Gastroesophageal sphincter (tissue), 4 donors: ENCODE data around the gene TRAPPC2L. TPM values are rescaled to one million over a fixed set of nuclear protein-coding genes. Genes with fewer than 3 reads are reported as not detected.

Experiments used
- ATAC-seq: fragments of 150-250 bp; one replicate; pipeline ENCODE4 v1.9.1; 2016; ENCODE audit warnings: mild to moderate bottlenecking, moderate library complexity
- H3K27ac ChIP-seq, 4 donors: fragments of 200-600 bp; sonication (generic) in 3 of 4; 1 replicate in 3 of 4; 2 replicates in 1 of 4; pipeline ENCODE4 v1.5.1; 2016 to 2019
- H3K27me3 ChIP-seq: fragments of 200-600 bp; sonication (generic); one replicate; pipeline ENCODE4 v1.5.1; 2019
- H3K36me3 ChIP-seq, 2 donors: fragments of 200-600 bp; sonication (generic); one replicate each; pipeline ENCODE4 v1.5.1; 2019; ENCODE audit warnings: control low read depth in 1 of 2
- H3K4me1 ChIP-seq, 3 donors: fragments of 200-600 bp; sonication (generic); 1 replicate in 2 of 3; 2 replicates in 1 of 3; pipeline ENCODE4 v1.5.1; 2016 to 2019; ENCODE audit warnings: control low read depth in 2 of 3
- H3K4me3 ChIP-seq, 2 donors: fragments of 200-600 bp; sonication (generic); one replicate each; pipeline ENCODE4 v1.5.1; 2019; ENCODE audit warnings: mild to moderate bottlenecking in 1 of 2, moderate library complexity in 1 of 2
- H3K9me3 ChIP-seq, 3 donors: fragments of 200-600 bp; sonication (generic); one replicate each; pipeline ENCODE4 v1.5.1; 2017 to 2019; ENCODE audit warnings: control low read depth in 2 of 3
- EP300 ChIP-seq: sonication (generic); formaldehyde crosslinking; IDR thresholded peaks from one replicate; pipeline ENCODE4 v1.6.1; 2017; ENCODE audit warnings: antibody characterized with exemption, mild to moderate bottlenecking
- POLR2A ChIP-seq, 2 donors: fragments of 450-650 bp; IDR thresholded peaks; one replicate each; pipeline ENCODE4 v1.6.1; 2017; ENCODE audit warnings: antibody characterized with exemption in 2 of 2, mild to moderate bottlenecking in 2 of 2, moderate library complexity in 1 of 2
- POLR2AphosphoS5 ChIP-seq: sonication (generic); formaldehyde crosslinking; IDR thresholded peaks from one replicate; pipeline ENCODE4 v1.6.1; 2017; ENCODE audit warnings: antibody characterized with exemption
- WGBS, 2 donors: methylation state at CpG; one replicate each; pipeline ENCODE4 v1.1.5; 2018; ENCODE audit warnings: low coverage in 1 of 2; 5-methylcytosine and 5-hydroxymethylcytosine counted together
- total RNA-seq, 4 donors: library from RNA; depleted of rRNA; stranded (reverse); fragments of >200 nt; gene quantifications; one replicate each; pipeline ENCODE4 v1.1.0, GENCODE V29; 2016
- TF ChIP-seq, protein P1 (sequence below), 4 experiments: fragments of 200-600 bp in 2 of 4; fragments of 450-650 bp in 2 of 4; sonication (generic) in 1 of 4; IDR thresholded peaks; one replicate each; pipeline ENCODE4 v1.5.1; 2017 to 2019; ENCODE audit warnings: antibody characterized with exemption in 4 of 4, mild to moderate bottlenecking in 2 of 4, moderate library complexity in 2 of 4

The TRAPPC2L gene
- total RNA-seq, 4 donors from 2014 or later = 18.7 to 40.0 (median 21.5) TPM

GRCh38 chr16:88881675-88882357, 24.9 kb downstream of the TRAPPC2L start:
- Histone ChIP-seq H3K9me3 (no peaks in the 10 kb centered on the region), H3K27me3 (peaks cover 73% of the 10 kb centered on the region), H3K4me3 (no peak overlapping the region), H3K36me3 (peaks cover 0 to 56% of the 10 kb centered on the region in 2 donors), H3K4me1 (peaks cover 0 to 16% (median 3%) of the 10 kb centered on the region in 3 donors), H3K27ac (no peak overlapping the region)
- ATAC-seq = no peak
- TF ChIP-seq POLR2AphosphoS5 (no peak), POLR2A (IDR thresholded peaks at IDR 0.05) (no peak), EP300 (no peak)
- TF ChIP-seq, protein P1, sequence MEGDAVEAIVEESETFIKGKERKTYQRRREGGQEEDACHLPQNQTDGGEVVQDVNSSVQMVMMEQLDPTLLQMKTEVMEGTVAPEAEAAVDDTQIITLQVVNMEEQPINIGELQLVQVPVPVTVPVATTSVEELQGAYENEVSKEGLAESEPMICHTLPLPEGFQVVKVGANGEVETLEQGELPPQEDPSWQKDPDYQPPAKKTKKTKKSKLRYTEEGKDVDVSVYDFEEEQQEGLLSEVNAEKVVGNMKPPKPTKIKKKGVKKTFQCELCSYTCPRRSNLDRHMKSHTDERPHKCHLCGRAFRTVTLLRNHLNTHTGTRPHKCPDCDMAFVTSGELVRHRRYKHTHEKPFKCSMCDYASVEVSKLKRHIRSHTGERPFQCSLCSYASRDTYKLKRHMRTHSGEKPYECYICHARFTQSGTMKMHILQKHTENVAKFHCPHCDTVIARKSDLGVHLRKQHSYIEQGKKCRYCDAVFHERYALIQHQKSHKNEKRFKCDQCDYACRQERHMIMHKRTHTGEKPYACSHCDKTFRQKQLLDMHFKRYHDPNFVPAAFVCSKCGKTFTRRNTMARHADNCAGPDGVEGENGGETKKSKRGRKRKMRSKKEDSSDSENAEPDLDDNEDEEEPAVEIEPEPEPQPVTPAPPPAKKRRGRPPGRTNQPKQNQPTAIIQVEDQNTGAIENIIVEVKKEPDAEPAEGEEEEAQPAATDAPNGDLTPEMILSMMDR (IDR thresholded peaks at IDR 0.05) = no peak
- whole genome bisulfite sequencing, 2 donors = 86 to 88% methylated on average over 1 to 6 of the region's 27 CpGs

DNA sequence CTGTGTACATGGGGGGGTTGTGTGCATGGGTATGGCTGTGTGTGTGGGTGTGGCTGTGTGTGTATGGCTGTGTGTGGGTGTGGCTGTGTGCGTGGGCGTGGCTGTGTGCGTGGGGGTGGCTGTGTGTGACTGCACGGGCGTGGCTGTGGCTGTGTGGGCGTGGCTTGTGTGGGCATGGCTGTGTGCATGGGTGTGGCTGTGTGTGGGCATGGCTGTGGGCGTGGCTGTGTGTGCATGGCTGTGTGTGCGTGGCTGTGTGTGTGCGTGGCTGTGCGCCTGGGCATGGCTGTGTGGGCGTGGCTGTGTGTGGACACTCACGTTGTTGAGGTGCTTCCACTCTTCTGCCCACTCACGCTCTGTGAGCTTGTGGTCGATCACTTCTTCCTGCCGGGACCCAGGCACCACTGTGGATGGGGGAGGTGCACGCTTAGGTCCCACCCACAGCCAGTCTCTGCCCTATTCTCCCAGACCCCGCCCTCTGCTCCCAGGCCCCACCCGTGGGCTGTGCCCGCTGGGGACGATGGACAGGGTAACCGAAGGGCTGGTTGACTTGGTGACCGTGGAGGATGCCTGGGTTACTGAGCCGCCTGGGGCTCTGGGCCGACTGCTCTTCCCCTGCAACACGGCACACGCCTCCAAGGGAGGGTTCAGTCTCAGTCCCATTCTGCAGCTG, 25.6 kb downstream of the TRAPPC2L start:
- Histone ChIP-seq H3K27ac (no peak overlapping the region), H3K36me3 (peaks cover 0 to 52% of the 10 kb centered on the region in 2 donors), H3K27me3 (peaks cover 66% of the 10 kb centered on the region), H3K4me1 (peaks cover 0 to 23% (median 8%) of the 10 kb centered on the region in 3 donors), H3K9me3 (no peaks in the 10 kb centered on the region), H3K4me3 (no peak overlapping the region)
- ATAC-seq = no peak
- TF ChIP-seq POLR2AphosphoS5 (no peak), EP300 (no peak), POLR2A (IDR thresholded peaks at IDR 0.05) (no peak)
- TF ChIP-seq, protein P1 (IDR thresholded peaks at IDR 0.05) = no peak
- 74 to 89% methylated on average over 5 of the region's 26 CpGs for WGBS, 2 donors

GRCh38 chr16:88883117-88883895, 26.4 kb downstream of the TRAPPC2L start:
- 91 to 99% methylated on average over 6 to 16 of the region's 49 CpGs for WGBS, 2 donors
- H3K36me3 ChIP-seq = peaks cover 0 to 46% of the 10 kb centered on the region in 2 donors
- TF ChIP-seq EP300 = no peak
- no peak for TF ChIP-seq POLR2A (IDR thresholded peaks at IDR 0.05)

GRCh38 chr16:88883946-88884345, 27.0 kb downstream of the TRAPPC2L start:
- H3K9me3 ChIP-seq = no peaks in the 10 kb centered on the region
- H3K27ac ChIP-seq = no peak overlapping the region
- H3K36me3 ChIP-seq = peaks cover 0 to 39% of the 10 kb centered on the region in 2 donors
- WGBS, 2 donors = no CpG with 5 or more reads among the region's 11 CpGs
- peaks cover 0 to 31% (median 14%) of the 10 kb centered on the region in 3 donors for H3K4me1 ChIP-seq
- TF ChIP-seq, protein P1 (IDR thresholded peaks at IDR 0.05) = no peak
- TF ChIP-seq EP300 (no peak), POLR2AphosphoS5 (no peak), POLR2A (IDR thresholded peaks at IDR 0.05) (no peak)
- no peak for ATAC-seq
- no peak overlapping the region for H3K4me3 ChIP-seq
- peaks cover 53% of the 10 kb centered on the region for H3K27me3 ChIP-seq

More at GRCh38 chr16:88883117-88883895, 26.4 kb downstream of the TRAPPC2L start:
- Histone ChIP-seq H3K27me3 (peaks cover 59% of the 10 kb centered on the region), H3K9me3 (no peaks in the 10 kb centered on the region), H3K4me1 (peaks cover 0 to 31% (median 14%) of the 10 kb centered on the region in 3 donors), H3K27ac (no peak overlapping the region), H3K4me3 (no peak overlapping the region)
- no peak for ATAC-seq
